HepG2 (cell line): Measurements from ENCODE around the gene C14orf93. TPM values are rescaled to one million over a fixed set of nuclear protein-coding genes. Genes with fewer than 3 reads are reported as not detected.
A peak's percentile ranks its signal among the peaks of the same experiment; 100 is the strongest.

ENCODE experiments used
- CCDC6 ChIP-seq: sonication (generic); formaldehyde crosslinking; IDR thresholded peaks from 2 replicates; pipeline ENCODE4 v1.8.1; 2022; ENCODE audit warnings: mild to moderate bottlenecking, missing genetic modification reagents, moderate library complexity
- CSRNP2 ChIP-seq: sonication (generic); formaldehyde crosslinking; conservative IDR thresholded peaks from 2 replicates; pipeline ENCODE4 v1.8.0; 2022; ENCODE audit warnings: low read depth, missing genetic modification reagents
- HNRNPH1 ChIP-seq: fragments of 200-400 bp; formaldehyde crosslinking; optimal IDR thresholded peaks from 2 replicates; pipeline ENCODE3; 2017; ENCODE audit warnings: mild to moderate bottlenecking, low read depth, low read length
- HNRNPLL ChIP-seq: fragments of 200-400 bp; formaldehyde crosslinking; IDR thresholded peaks from 2 replicates; pipeline ENCODE4 v1.6.1; 2017; ENCODE audit warnings: mild to moderate bottlenecking, low read depth, low read length; ENCODE audit not compliant: poor library complexity, severe bottlenecking
- KLF12 ChIP-seq: sonication (generic); formaldehyde crosslinking; IDR thresholded peaks from 2 replicates; pipeline ENCODE4 v1.4.0; 2020; ENCODE audit warnings: missing genetic modification reagents, borderline replicate concordance
- MEF2D ChIP-seq: sonication (generic); formaldehyde crosslinking; IDR thresholded peaks from 2 replicates; pipeline ENCODE4 v1.5.1; 2020; ENCODE audit warnings: mild to moderate bottlenecking, missing genetic modification reagents
- PATZ1 ChIP-seq: sonication (generic); formaldehyde crosslinking; IDR thresholded peaks from 2 replicates; pipeline ENCODE4 v1.4.0; 2020; ENCODE audit warnings: missing genetic modification reagents
- PREB ChIP-seq: sonication (generic); formaldehyde crosslinking; IDR thresholded peaks from 2 replicates; pipeline ENCODE4 v1.4.0; 2020; ENCODE audit warnings: missing genetic modification reagents
- RBAK ChIP-seq: sonication (generic); formaldehyde crosslinking; IDR thresholded peaks from 2 replicates; pipeline ENCODE4 v1.5.1; 2020; ENCODE audit warnings: mild to moderate bottlenecking, missing genetic modification reagents
- STAT6 ChIP-seq: sonication (generic); formaldehyde crosslinking; IDR thresholded peaks from 2 replicates; pipeline ENCODE4 v1.4.0; 2020; ENCODE audit warnings: missing genetic modification reagents, mild to moderate bottlenecking, borderline replicate concordance
- SYNCRIP ChIP-seq: fragments of 200-400 bp; formaldehyde crosslinking; IDR thresholded peaks from 2 replicates; pipeline ENCODE4 v1.6.1; 2018; ENCODE audit warnings: mild to moderate bottlenecking, low read depth, low read length; ENCODE audit not compliant: insufficient read depth
- TBP ChIP-seq: sonication (generic); formaldehyde crosslinking; IDR thresholded peaks from 2 replicates; pipeline ENCODE4 v1.5.0; 2020; ENCODE audit warnings: missing genetic modification reagents
- THYN1 ChIP-seq: sonication (generic); formaldehyde crosslinking; IDR thresholded peaks from 2 replicates; pipeline ENCODE4 v1.8.1; 2023; ENCODE audit warnings: low read depth, mild to moderate bottlenecking, moderate library complexity, missing genetic modification reagents, borderline replicate concordance
- TMF1 ChIP-seq: sonication (generic); formaldehyde crosslinking; IDR thresholded peaks from 2 replicates; pipeline ENCODE4 v1.8.1; 2022; ENCODE audit warnings: low read depth, missing genetic modification reagents
- ZBTB14 ChIP-seq: sonication (generic); formaldehyde crosslinking; IDR thresholded peaks from 2 replicates; pipeline ENCODE4 v1.4.0; 2020; ENCODE audit warnings: missing genetic modification reagents
- ZFP36 ChIP-seq: fragments of 150-350 bp; IDR thresholded peaks from 2 replicates; pipeline ENCODE4 v1.6.1; 2018; ENCODE audit warnings: borderline replicate concordance, low read length, low read depth; ENCODE audit not compliant: partially characterized antibody
- ZFY ChIP-seq: sonication (generic); formaldehyde crosslinking; IDR thresholded peaks from 2 replicates; pipeline ENCODE4 v1.4.0; 2020; ENCODE audit warnings: missing genetic modification reagents
- ZKSCAN1 ChIP-seq: fragments of 150-350 bp; IDR thresholded peaks from 2 replicates; pipeline ENCODE4 v1.6.1; 2014; ENCODE audit warnings: low read length
- ZNF256 ChIP-seq: sonication (generic); formaldehyde crosslinking; conservative IDR thresholded peaks from 2 replicates; pipeline ENCODE4 v1.4.0; 2020; ENCODE audit warnings: missing genetic modification reagents
- ZNF557 ChIP-seq: sonication (generic); formaldehyde crosslinking; IDR thresholded peaks from 2 replicates; pipeline ENCODE4 v1.4.0; 2020; ENCODE audit warnings: missing genetic modification reagents
- ZNF558 ChIP-seq: sonication (generic); formaldehyde crosslinking; IDR thresholded peaks from 2 replicates; pipeline ENCODE4 v1.9.0; 2022; ENCODE audit warnings: mild to moderate bottlenecking, missing genetic modification reagents, borderline replicate concordance
- ZNF746 ChIP-seq: sonication (generic); formaldehyde crosslinking; IDR thresholded peaks from 2 replicates; pipeline ENCODE4 v1.8.0; 2022; ENCODE audit warnings: mild to moderate bottlenecking, missing genetic modification reagents
- ZNF749 ChIP-seq: sonication (generic); formaldehyde crosslinking; IDR thresholded peaks from 2 replicates; pipeline ENCODE4 v1.8.0; 2022; ENCODE audit warnings: mild to moderate bottlenecking, missing genetic modification reagents, moderate library complexity, borderline replicate concordance
- ZNF883 ChIP-seq: sonication (generic); formaldehyde crosslinking; IDR thresholded peaks from 2 replicates; pipeline ENCODE4 v1.5.1; 2020; ENCODE audit warnings: mild to moderate bottlenecking, missing genetic modification reagents; ENCODE audit errors: not compliant biosample characterization
- polyA plus RNA-seq, 8 experiments: library from polyadenylated mRNA; depleted of rRNA in 3 of 8; stranded (reverse) in 7 of 8; unstranded in 1 of 8; fragments of >200 nt; fragmentation: Illumina TruSeq in 4 of 8; extraction: Trizol in 4 of 8; gene quantifications; 2 replicates each; pipeline versions ENCODE4 v1.2.1 to v1.2.3, GENCODE V29; 2011 to 2016; ENCODE audit warnings: low read depth in 4 of 8, missing spikeins in 1 of 8, mixed read lengths in 1 of 8; ENCODE audit not compliant: insufficient read depth in 1 of 8
- total RNA-seq, 5 experiments: library from RNA; depleted of rRNA; stranded (reverse); fragments of >200 nt; fragmentation: Illumina TruSeq; extraction: Trizol; gene quantifications; 2 replicates each; pipeline ENCODE4 v1.2.3, GENCODE V29; 2016; ENCODE audit warnings: low read depth in 1 of 5

C14orf93 gene
- total and polyA plus RNA-seq, 2 of the 13 experiments (the other 11 are each of a cell fraction or from before 2014, with no cell fraction given), result 11.4 to 22.5 TPM

- no peak for TF ChIP-seq CSRNP2 (CRISPR knock-in tag)
- no peak for TF ChIP-seq ZNF883 (CRISPR knock-in tag)
- no peak for TF ChIP-seq HNRNPH1
- no peak for TF ChIP-seq ZKSCAN1
- 0 out of 2 replicates have a peak, but pooled peaks have one; percentile 69 for TF ChIP-seq RBAK
- TF ChIP-seq PATZ1 (CRISPR knock-in tag), result no peak
- TF ChIP-seq HNRNPLL, result no peak
- no peak for TF ChIP-seq MEF2D (CRISPR knock-in tag)
- TF ChIP-seq KLF12 (CRISPR knock-in tag), result no peak
- no peak for TF ChIP-seq ZNF256 (CRISPR knock-in tag)
- TF ChIP-seq ZNF746 (CRISPR knock-in tag), result no peak
- no peak for TF ChIP-seq SYNCRIP
- no peak for TF ChIP-seq ZNF558
- no peak for TF ChIP-seq STAT6 (CRISPR knock-in tag)
- TF ChIP-seq ZFY, result no peak
- no peak for TF ChIP-seq TBP (CRISPR knock-in tag)
- no peak for TF ChIP-seq TMF1 (CRISPR knock-in tag)
- no peak for TF ChIP-seq THYN1 (CRISPR knock-in tag)
- no peak for TF ChIP-seq ZFP36
- TF ChIP-seq CCDC6 (CRISPR knock-in tag), result no peak
- TF ChIP-seq PREB (CRISPR knock-in tag), result no peak
- no peak for TF ChIP-seq ZNF749 (CRISPR knock-in tag)
- no peak for TF ChIP-seq ZNF557 (CRISPR knock-in tag)
- no peak for TF ChIP-seq ZBTB14
Measured at GRCh38 chr14:22977434-22977683, 32.6 kb downstream of the C14orf93 start (continued).
